PC-9 (cell line): ENCODE measurements around the gene NFKBIA.

Experiments used
- CTCF ChIP-seq: fragments of 200-600 bp; sonication (generic); conservative IDR thresholded peaks from 2 replicates; pipeline ENCODE4 v1.6.1; 2017; ENCODE audit warnings: mixed run types, antibody characterized with exemption, mild to moderate bottlenecking, moderate library complexity
- EZH2 ChIP-seq: fragments of 200-600 bp; sonication (generic); IDR thresholded peaks from 2 replicates; pipeline ENCODE4 v1.8.0; 2017; ENCODE audit warnings: antibody characterized with exemption, low read depth

GRCh38 chr14:35418093-35418492 is 13.5 kb upstream of the NFKBIA start:
- TF ChIP-seq CTCF (no peak), EZH2 (no peak)
